Suprapubic skin (tissue), 4 donors: ENCODE results near the gene DLGAP4.

Source experiments
- EP300 ChIP-seq: sonication (generic); formaldehyde crosslinking; IDR thresholded peaks from one replicate; pipeline ENCODE4 v1.6.1; 2017; ENCODE audit warnings: antibody characterized with exemption
- POLR2A ChIP-seq, 2 donors: fragments of 450-650 bp; IDR thresholded peaks; one replicate each; pipeline ENCODE4 v1.6.1; 2017; ENCODE audit warnings: antibody characterized with exemption in 2 of 2, mild to moderate bottlenecking in 2 of 2, moderate library complexity in 2 of 2
- POLR2AphosphoS5 ChIP-seq, 3 donors: sonication (generic); formaldehyde crosslinking; IDR thresholded peaks; one replicate each; pipeline ENCODE4 v1.6.1; 2017; ENCODE audit warnings: antibody characterized with exemption in 3 of 3
- TF ChIP-seq, protein P1 (sequence below), 2 donors: fragments of 200-600 bp in 1 of 2; fragments of 450-650 bp in 1 of 2; sonication (generic) in 1 of 2; IDR thresholded peaks; one replicate each; pipeline ENCODE4 v1.5.1; 2016 to 2019; ENCODE audit warnings: antibody characterized with exemption in 2 of 2, mild to moderate bottlenecking in 1 of 2, moderate library complexity in 1 of 2

DNA sequence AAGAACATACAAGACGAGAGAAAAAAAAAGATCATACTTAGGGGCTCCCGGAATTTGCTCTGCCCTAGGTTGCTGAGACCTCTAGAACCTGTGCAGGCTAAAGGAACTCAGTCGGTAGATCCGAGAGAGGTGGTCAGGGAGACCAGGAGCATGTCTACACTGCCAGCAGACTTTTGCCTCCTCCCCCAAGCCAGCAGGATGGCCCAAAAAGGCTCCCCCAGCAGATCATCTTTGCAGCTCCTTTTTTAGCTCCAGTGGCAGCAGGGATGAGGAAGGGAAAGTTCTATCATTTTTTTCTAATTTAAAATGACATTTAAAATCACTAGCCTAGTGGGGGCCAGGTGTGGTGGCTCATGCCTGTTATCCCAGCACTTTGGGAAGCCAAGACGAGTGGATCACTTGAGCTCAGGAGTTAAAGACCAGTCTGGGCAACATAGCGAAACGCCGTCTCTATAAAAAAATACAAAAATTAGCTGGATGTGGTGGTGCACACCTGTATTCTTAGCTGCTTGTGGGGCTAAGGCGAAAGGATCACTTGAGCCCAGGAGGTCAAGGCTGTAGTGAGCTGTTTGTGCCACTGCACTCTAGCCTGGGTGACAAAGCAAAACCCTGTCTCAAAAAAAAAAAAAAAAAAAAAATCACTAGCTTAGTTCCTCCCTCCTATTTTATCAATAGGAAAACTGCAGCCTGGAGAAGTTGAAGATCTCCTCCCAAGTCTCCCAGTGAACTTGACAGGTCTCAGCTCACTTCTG lies 165.9 kb downstream of the DLGAP4 start:
- TF ChIP-seq, protein P1, sequence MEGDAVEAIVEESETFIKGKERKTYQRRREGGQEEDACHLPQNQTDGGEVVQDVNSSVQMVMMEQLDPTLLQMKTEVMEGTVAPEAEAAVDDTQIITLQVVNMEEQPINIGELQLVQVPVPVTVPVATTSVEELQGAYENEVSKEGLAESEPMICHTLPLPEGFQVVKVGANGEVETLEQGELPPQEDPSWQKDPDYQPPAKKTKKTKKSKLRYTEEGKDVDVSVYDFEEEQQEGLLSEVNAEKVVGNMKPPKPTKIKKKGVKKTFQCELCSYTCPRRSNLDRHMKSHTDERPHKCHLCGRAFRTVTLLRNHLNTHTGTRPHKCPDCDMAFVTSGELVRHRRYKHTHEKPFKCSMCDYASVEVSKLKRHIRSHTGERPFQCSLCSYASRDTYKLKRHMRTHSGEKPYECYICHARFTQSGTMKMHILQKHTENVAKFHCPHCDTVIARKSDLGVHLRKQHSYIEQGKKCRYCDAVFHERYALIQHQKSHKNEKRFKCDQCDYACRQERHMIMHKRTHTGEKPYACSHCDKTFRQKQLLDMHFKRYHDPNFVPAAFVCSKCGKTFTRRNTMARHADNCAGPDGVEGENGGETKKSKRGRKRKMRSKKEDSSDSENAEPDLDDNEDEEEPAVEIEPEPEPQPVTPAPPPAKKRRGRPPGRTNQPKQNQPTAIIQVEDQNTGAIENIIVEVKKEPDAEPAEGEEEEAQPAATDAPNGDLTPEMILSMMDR (IDR thresholded peaks at IDR 0.05), result no peak
- no peak for TF ChIP-seq POLR2A (IDR thresholded peaks at IDR 0.05)
- TF ChIP-seq POLR2AphosphoS5 (IDR thresholded peaks at IDR 0.05), result no peak
- TF ChIP-seq EP300, result no peak
